Adipocyte (in vitro differentiated cells): ENCODE results near the gene PLPP3.

Experiments used
- DNase-seq: peaks from one replicate; pipeline ENCODE4 v3.0.0-alpha.2; 2015; ENCODE audit warnings: low read depth
- H3K27me3 ChIP-seq: replicated peaks from 2 replicates; pipeline ENCODE4 v1.7.0; 2013; ENCODE audit warnings: mild to moderate bottlenecking, low read length, moderate library complexity; ENCODE audit not compliant: control insufficient read depth, insufficient read depth
- H3K36me3 ChIP-seq: 2 replicates; pipeline ENCODE4 v1.7.0; 2013; ENCODE audit warnings: low read length, mild to moderate bottlenecking, moderate library complexity; ENCODE audit not compliant: control insufficient read depth, insufficient read depth, severe bottlenecking
- H3K4me1 ChIP-seq: 2 replicates; pipeline ENCODE4 v1.7.0; 2013; ENCODE audit warnings: mild to moderate bottlenecking, low read length, moderate library complexity; ENCODE audit not compliant: control insufficient read depth, insufficient read depth
- H3K4me3 ChIP-seq: 2 replicates; pipeline ENCODE4 v1.7.0; 2013; ENCODE audit warnings: mild to moderate bottlenecking, low read length, moderate library complexity
- H3K9ac ChIP-seq: 2 replicates; pipeline ENCODE4 v1.7.0; 2013; ENCODE audit warnings: mild to moderate bottlenecking, low read length, moderate library complexity
- H3K9me3 ChIP-seq: 2 replicates; pipeline ENCODE4 v1.7.0; 2013; ENCODE audit warnings: mild to moderate bottlenecking, low read length, moderate library complexity; ENCODE audit not compliant: control insufficient read depth

The PLPP3 gene

GRCh38 chr1:56469640-56470371 is 109.6 kb downstream of the PLPP3 start:
- no peak overlapping the region for H3K4me3 ChIP-seq
- no peaks in the 10 kb centered on the region for H3K36me3 ChIP-seq
- peaks cover 37% of the 10 kb centered on the region for H3K4me1 ChIP-seq
- DNase-seq: no peak
- H3K27me3 ChIP-seq: no peaks in the 10 kb centered on the region
- H3K9me3 ChIP-seq: no peaks in the 10 kb centered on the region
- H3K9ac ChIP-seq: no peak overlapping the region

GRCh38 chr1:56468518-56468917 is 110.8 kb downstream of the PLPP3 start:
- H3K9ac ChIP-seq: peak overlapping the region; percentile 39
- no peaks in the 10 kb centered on the region for H3K27me3 ChIP-seq
- H3K4me3 ChIP-seq: peak overlapping the region; percentile 62
- no peak for DNase-seq
- H3K36me3 ChIP-seq: no peaks in the 10 kb centered on the region
- no peaks in the 10 kb centered on the region for H3K9me3 ChIP-seq
- peaks cover 27% of the 10 kb centered on the region for H3K4me1 ChIP-seq

DNA sequence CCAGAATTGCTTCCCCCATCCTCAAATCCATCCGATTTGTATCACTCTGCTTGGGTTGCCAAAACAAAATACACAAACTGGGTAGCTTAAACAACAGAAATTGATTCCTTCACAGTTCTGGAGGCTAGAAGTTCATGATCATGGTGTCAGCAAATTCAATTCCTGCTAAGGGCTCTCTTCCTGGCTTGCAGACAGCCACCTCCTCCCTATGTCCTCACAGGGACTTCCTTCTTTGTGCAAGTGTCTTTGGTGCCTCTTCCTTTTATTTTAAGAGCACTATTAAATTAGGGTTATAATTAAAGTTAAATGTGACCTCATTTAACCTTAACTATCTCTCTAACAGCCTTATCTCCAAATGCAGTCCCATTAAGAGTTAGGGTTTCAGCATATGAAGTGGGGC is 112.8 kb downstream of the PLPP3 start:
- peaks cover 22% of the 10 kb centered on the region for H3K4me1 ChIP-seq
- no peaks in the 10 kb centered on the region for H3K27me3 ChIP-seq
- no peak overlapping the region for H3K9ac ChIP-seq
- no peaks in the 10 kb centered on the region for H3K36me3 ChIP-seq
- no peak overlapping the region for H3K4me3 ChIP-seq
- no peaks in the 10 kb centered on the region for H3K9me3 ChIP-seq
- DNase-seq: no peak

GRCh38 chr1:56464294-56464693 is 115.1 kb downstream of the PLPP3 start:
- H3K9me3 ChIP-seq: no peaks in the 10 kb centered on the region
- H3K36me3 ChIP-seq: no peaks in the 10 kb centered on the region
- DNase-seq: no peak
- H3K4me3 ChIP-seq: no peak overlapping the region
- H3K27me3 ChIP-seq: no peaks in the 10 kb centered on the region
- H3K9ac ChIP-seq: no peak overlapping the region
- peaks cover 9% of the 10 kb centered on the region for H3K4me1 ChIP-seq

DNA sequence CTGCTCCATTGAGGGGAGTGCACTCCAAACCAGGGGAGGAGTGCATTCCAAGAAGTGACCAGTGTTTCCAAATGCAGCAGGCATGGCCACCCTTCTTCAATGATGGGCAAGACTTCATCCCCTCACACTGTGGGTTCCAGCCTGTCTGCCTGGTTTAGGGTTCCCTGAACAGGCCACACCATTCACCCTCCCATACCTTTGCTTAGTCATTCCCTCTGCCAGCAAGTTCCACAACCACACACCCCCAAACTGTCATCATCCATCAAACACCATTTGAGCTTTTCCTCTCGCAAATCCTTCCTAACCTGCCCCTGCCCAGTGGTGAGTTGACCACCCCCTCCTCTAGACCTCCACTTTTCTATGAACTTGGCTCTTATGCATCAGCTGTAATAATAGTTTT is 116.0 kb downstream of the PLPP3 start:
- Histone ChIP-seq H3K9me3 (no peaks in the 10 kb centered on the region), H3K36me3 (no peaks in the 10 kb centered on the region), H3K27me3 (no peaks in the 10 kb centered on the region), H3K4me3 (no peak overlapping the region), H3K9ac (no peak overlapping the region), H3K4me1 (peaks cover 1% of the 10 kb centered on the region)
- DNase-seq: no peak

- Histone ChIP-seq H3K27me3 (no peaks in the 10 kb centered on the region), H3K9ac (no peak overlapping the region), H3K36me3 (no peaks in the 10 kb centered on the region), H3K4me1 (no peaks in the 10 kb centered on the region), H3K4me3 (no peak overlapping the region), H3K9me3 (no peaks in the 10 kb centered on the region)
- no peak for DNase-seq
Measured at GRCh38 chr1:56462209-56462608, 117.2 kb downstream of the PLPP3 start.

- H3K27me3 ChIP-seq: no peaks in the 10 kb centered on the region
- no peak for DNase-seq
- H3K4me1 ChIP-seq: no peaks in the 10 kb centered on the region
- H3K36me3 ChIP-seq: no peaks in the 10 kb centered on the region
- no peaks in the 10 kb centered on the region for H3K9me3 ChIP-seq
- no peak overlapping the region for H3K4me3 ChIP-seq
- no peak overlapping the region for H3K9ac ChIP-seq
Measured at GRCh38 chr1:56461158-56462127, 117.9 kb downstream of the PLPP3 start.

DNA sequence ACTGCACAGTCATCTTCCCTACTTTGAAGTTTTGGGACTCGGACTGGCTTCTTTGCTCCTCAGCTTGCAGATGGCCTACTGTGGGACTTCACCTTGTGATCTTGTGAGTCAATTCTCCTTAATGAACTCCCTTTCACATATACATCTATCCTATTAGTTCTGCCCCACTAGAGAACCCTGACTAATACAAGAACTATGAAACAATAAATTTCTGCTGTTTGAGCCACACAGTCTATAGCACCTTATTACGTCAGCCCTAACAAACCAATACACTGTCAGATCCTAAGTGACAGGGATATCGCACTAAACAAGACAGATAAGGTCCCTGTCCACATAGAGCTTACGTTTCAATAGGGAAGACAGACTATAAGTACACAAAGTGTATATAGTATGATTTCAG is 120.1 kb downstream of the PLPP3 start:
- H3K4me3 ChIP-seq: no peak overlapping the region
- no peak overlapping the region for H3K9ac ChIP-seq
- DNase-seq: no peak
- H3K27me3 ChIP-seq: no peaks in the 10 kb centered on the region
- H3K4me1 ChIP-seq: peaks cover 3% of the 10 kb centered on the region
- no peaks in the 10 kb centered on the region for H3K9me3 ChIP-seq
- no peaks in the 10 kb centered on the region for H3K36me3 ChIP-seq

- H3K9ac ChIP-seq: no peak overlapping the region
- no peak for DNase-seq
- H3K9me3 ChIP-seq: no peaks in the 10 kb centered on the region
- H3K36me3 ChIP-seq: no peaks in the 10 kb centered on the region
- no peak overlapping the region for H3K4me3 ChIP-seq
- H3K27me3 ChIP-seq: no peaks in the 10 kb centered on the region
- H3K4me1 ChIP-seq: peaks cover 6% of the 10 kb centered on the region
Measured at GRCh38 chr1:56457756-56458375, 121.5 kb downstream of the PLPP3 start.

- Histone ChIP-seq H3K27me3 (no peaks in the 10 kb centered on the region), H3K9ac (no peak overlapping the region), H3K4me1 (peaks cover 19% of the 10 kb centered on the region), H3K9me3 (no peaks in the 10 kb centered on the region), H3K4me3 (no peak overlapping the region), H3K36me3 (no peaks in the 10 kb centered on the region)
- DNase-seq: no peak
Measured at GRCh38 chr1:56456435-56457101, 122.8 kb downstream of the PLPP3 start.
